Midbrain (tissue), 1 donor: ENCODE data around the gene MYOCD.
A peak's percentile ranks its signal among the peaks of the same experiment; 100 is the strongest.

Experiments
- DNase-seq: peaks from one replicate; lab custom pipeline; 2025; lab: John Stamatoyannopoulos, UW

The MYOCD gene

GRCh38 chr17:12765548-12765947, 99.9 kb downstream of the MYOCD start:
- DNase-seq = no peak

- DNase-seq = no peak
Measured at GRCh38 chr17:12768255-12768654, 102.6 kb downstream of the MYOCD start.

- DNase-seq = no peak
Measured at GRCh38 chr17:12769981-12770380, 104.3 kb downstream of the MYOCD start.

- DNase-seq = no peak
Measured at GRCh38 chr17:12773153-12773552, 107.5 kb downstream of the MYOCD start.

- DNase-seq = no peak
Measured at GRCh38 chr17:12789075-12789480, 123.4 kb downstream of the MYOCD start.

- peak; percentile 68 for DNase-seq
Measured at GRCh38 chr17:12789481-12790248, 124.0 kb downstream of the MYOCD start, which contains the start of gene ARHGAP44. Gene ARHGAP44 (plus strand): TSS chr17:12789498. CDS start chr17:12789839, 341 bp downstream.

GRCh38 chr17:12790249-12791106, 124.8 kb downstream of the MYOCD start:
- no peak for DNase-seq

- DNase-seq = no peak
Measured at GRCh38 chr17:12794919-12795532, 129.3 kb downstream of the MYOCD start.

- DNase-seq = no peak
Measured at GRCh38 chr17:12800855-12801365, 135.2 kb downstream of the MYOCD start.

- no peak for DNase-seq
Measured at GRCh38 chr17:12806630-12807029, 140.9 kb downstream of the MYOCD start.

- DNase-seq = no peak
Measured at GRCh38 chr17:12808723-12809122, 143.0 kb downstream of the MYOCD start.

- DNase-seq = no peak
Measured at GRCh38 chr17:12812877-12813276, 147.2 kb downstream of the MYOCD start.

- DNase-seq = no peak
Measured at GRCh38 chr17:12813664-12814063, 148.0 kb downstream of the MYOCD start.

GRCh38 chr17:12814718-12815117, 149.0 kb downstream of the MYOCD start:
- no peak for DNase-seq

- DNase-seq = no peak
Measured at GRCh38 chr17:12815642-12816141, 150.0 kb downstream of the MYOCD start.
